Measurements from ENCODE around the gene MICAL2. TPM values are rescaled to one million over a fixed set of nuclear protein-coding genes. Genes with fewer than 3 reads are reported as not detected.

The MICAL2 gene
- total RNA-seq, 2 experiments from 2014 or later, result not detected

GRCh38 chr11:12289667-12290476 lies 179.5 kb downstream of the MICAL2 start:
- no peak for TF ChIP-seq EZH2phosphoT487 (IDR thresholded peaks at IDR 0.05; ENCODE audit: borderline replicate concordance, low read depth, low read length)
- TF ChIP-seq, protein P1, sequence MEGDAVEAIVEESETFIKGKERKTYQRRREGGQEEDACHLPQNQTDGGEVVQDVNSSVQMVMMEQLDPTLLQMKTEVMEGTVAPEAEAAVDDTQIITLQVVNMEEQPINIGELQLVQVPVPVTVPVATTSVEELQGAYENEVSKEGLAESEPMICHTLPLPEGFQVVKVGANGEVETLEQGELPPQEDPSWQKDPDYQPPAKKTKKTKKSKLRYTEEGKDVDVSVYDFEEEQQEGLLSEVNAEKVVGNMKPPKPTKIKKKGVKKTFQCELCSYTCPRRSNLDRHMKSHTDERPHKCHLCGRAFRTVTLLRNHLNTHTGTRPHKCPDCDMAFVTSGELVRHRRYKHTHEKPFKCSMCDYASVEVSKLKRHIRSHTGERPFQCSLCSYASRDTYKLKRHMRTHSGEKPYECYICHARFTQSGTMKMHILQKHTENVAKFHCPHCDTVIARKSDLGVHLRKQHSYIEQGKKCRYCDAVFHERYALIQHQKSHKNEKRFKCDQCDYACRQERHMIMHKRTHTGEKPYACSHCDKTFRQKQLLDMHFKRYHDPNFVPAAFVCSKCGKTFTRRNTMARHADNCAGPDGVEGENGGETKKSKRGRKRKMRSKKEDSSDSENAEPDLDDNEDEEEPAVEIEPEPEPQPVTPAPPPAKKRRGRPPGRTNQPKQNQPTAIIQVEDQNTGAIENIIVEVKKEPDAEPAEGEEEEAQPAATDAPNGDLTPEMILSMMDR (conservative IDR thresholded peaks at IDR 0.05; ENCODE audit: low read length), result no peak
- no TSS peak for BruUV-seq (replicated peaks)
- H2AFZ ChIP-seq (ENCODE audit: low read length), result no peak overlapping the region
- no peak overlapping the region for H3K4me3 ChIP-seq (ENCODE audit: low read depth, low read length, poor library complexity, severe bottlenecking)
- no peak overlapping the region for H3K4me2 ChIP-seq (ENCODE audit: low read length)
- ChIA-PET CTCF (ENCODE audit: unreplicated experiment) (no interaction called here), POLR2A (no interaction called here)
- no peaks in the 10 kb centered on the region for H3K79me2 ChIP-seq (ENCODE audit: insufficient read depth, low read depth, low read length)
- intact Hi-C loops (cut with micrococcal nuclease; ENCODE audit: unreplicated experiment), result loop anchor here (5.0 kb wide), 1 partner anchor 602 kb away; no protein-coding TSS in a partner anchor
- DNase-seq (ENCODE audit: low spot score), result no peak
- H3K4me1 ChIP-seq (ENCODE audit: insufficient read depth, low read length, poor library complexity, severe bottlenecking), result no peaks in the 10 kb centered on the region
- H3K9me3 ChIP-seq (ENCODE audit: low read length), result no peaks in the 10 kb centered on the region
- H3K36me3 ChIP-seq (ENCODE audit: insufficient read depth, low read length), result no peaks in the 10 kb centered on the region
- H4K20me1 ChIP-seq (ENCODE audit: insufficient read depth, low read length), result no peaks in the 10 kb centered on the region
- H3K9me2 ChIP-seq (ENCODE audit: insufficient read depth, low read length), result no peaks in the 10 kb centered on the region
- H3K27ac ChIP-seq (ENCODE audit: low read depth, low read length, poor library complexity, severe bottlenecking), result no peak overlapping the region

DNA sequence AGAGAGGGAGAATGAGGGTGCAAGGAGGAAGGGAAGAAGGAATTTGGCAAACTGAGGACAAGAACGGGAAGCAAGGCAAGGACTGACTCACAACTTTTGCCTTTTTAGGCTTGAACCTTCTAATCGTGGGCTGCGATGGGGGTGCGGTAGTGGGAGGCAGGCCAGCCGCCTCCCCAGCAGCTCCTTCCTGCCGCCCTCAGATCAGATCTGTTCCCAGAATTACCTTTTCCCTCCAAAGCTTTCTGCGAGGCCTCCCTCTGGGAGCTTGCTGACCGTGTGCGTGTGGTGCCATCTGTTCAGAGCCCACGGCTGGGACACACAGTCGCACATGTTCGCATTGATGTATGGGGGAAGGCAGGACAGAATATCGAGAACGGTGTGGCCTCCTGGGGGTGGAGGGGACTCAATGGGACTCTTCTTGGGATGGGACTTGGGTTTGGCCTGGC lies 180.1 kb downstream of the MICAL2 start:
- Histone ChIP-seq H3K36me3 (ENCODE audit: insufficient read depth, low read length) (no peaks in the 10 kb centered on the region), H3K9me3 (ENCODE audit: low read length) (no peaks in the 10 kb centered on the region), H3K4me3 (ENCODE audit: low read depth, low read length, poor library complexity, severe bottlenecking) (no peak overlapping the region), H4K20me1 (ENCODE audit: insufficient read depth, low read length) (no peaks in the 10 kb centered on the region), H3K4me2 (ENCODE audit: low read length) (no peak overlapping the region), H3K4me1 (ENCODE audit: insufficient read depth, low read length, poor library complexity, severe bottlenecking) (no peaks in the 10 kb centered on the region), H2AFZ (ENCODE audit: low read length) (no peak overlapping the region), H3K9me2 (ENCODE audit: insufficient read depth, low read length) (no peaks in the 10 kb centered on the region), H3K27ac (ENCODE audit: low read depth, low read length, poor library complexity, severe bottlenecking) (no peak overlapping the region), H3K79me2 (ENCODE audit: insufficient read depth, low read depth, low read length) (no peaks in the 10 kb centered on the region)
- no peak for DNase-seq (ENCODE audit: low spot score)
- intact Hi-C loops (cut with micrococcal nuclease; ENCODE audit: unreplicated experiment), result no loop called here
- TF ChIP-seq, protein P1 (conservative IDR thresholded peaks at IDR 0.05; ENCODE audit: low read length), result no peak
- no peak for TF ChIP-seq EZH2phosphoT487 (IDR thresholded peaks at IDR 0.05; ENCODE audit: borderline replicate concordance, low read depth, low read length)
- no TSS peak for BruUV-seq (replicated peaks)
- CTCF ChIA-PET (ENCODE audit: unreplicated experiment), result no interaction called here
- POLR2A ChIA-PET, result no interaction called here

- no peaks in the 10 kb centered on the region for H3K36me3 ChIP-seq (ENCODE audit: insufficient read depth, low read length)
- no peak overlapping the region for H3K27ac ChIP-seq (ENCODE audit: low read depth, low read length, poor library complexity, severe bottlenecking)
- no TSS peak for BruUV-seq (replicated peaks)
- CTCF ChIA-PET (ENCODE audit: unreplicated experiment), result no interaction called here
- H4K20me1 ChIP-seq (ENCODE audit: insufficient read depth, low read length), result no peaks in the 10 kb centered on the region
- H3K4me3 ChIP-seq (ENCODE audit: low read depth, low read length, poor library complexity, severe bottlenecking), result no peak overlapping the region
- POLR2A ChIA-PET, result no interaction called here
- no peaks in the 10 kb centered on the region for H3K9me3 ChIP-seq (ENCODE audit: low read length)
- no peak overlapping the region for H2AFZ ChIP-seq (ENCODE audit: low read length)
- no peaks in the 10 kb centered on the region for H3K9me2 ChIP-seq (ENCODE audit: insufficient read depth, low read length)
- DNase-seq (ENCODE audit: low spot score), result no peak
- H3K79me2 ChIP-seq (ENCODE audit: insufficient read depth, low read depth, low read length), result no peaks in the 10 kb centered on the region
- intact Hi-C loops (cut with micrococcal nuclease; ENCODE audit: unreplicated experiment), result no loop called here
- no peaks in the 10 kb centered on the region for H3K4me1 ChIP-seq (ENCODE audit: insufficient read depth, low read length, poor library complexity, severe bottlenecking)
- TF ChIP-seq, protein P1 (conservative IDR thresholded peaks at IDR 0.05; ENCODE audit: low read length), result no peak
- no peak for TF ChIP-seq EZH2phosphoT487 (IDR thresholded peaks at IDR 0.05; ENCODE audit: borderline replicate concordance, low read depth, low read length)
- no peak overlapping the region for H3K4me2 ChIP-seq (ENCODE audit: low read length)
Observed at GRCh38 chr11:12291313-12291712, 180.9 kb downstream of the MICAL2 start.

Measured in OCI-LY7 (cell line).